ENCODE results near the gene DDX50.

- TF ChIP-seq, protein P1, sequence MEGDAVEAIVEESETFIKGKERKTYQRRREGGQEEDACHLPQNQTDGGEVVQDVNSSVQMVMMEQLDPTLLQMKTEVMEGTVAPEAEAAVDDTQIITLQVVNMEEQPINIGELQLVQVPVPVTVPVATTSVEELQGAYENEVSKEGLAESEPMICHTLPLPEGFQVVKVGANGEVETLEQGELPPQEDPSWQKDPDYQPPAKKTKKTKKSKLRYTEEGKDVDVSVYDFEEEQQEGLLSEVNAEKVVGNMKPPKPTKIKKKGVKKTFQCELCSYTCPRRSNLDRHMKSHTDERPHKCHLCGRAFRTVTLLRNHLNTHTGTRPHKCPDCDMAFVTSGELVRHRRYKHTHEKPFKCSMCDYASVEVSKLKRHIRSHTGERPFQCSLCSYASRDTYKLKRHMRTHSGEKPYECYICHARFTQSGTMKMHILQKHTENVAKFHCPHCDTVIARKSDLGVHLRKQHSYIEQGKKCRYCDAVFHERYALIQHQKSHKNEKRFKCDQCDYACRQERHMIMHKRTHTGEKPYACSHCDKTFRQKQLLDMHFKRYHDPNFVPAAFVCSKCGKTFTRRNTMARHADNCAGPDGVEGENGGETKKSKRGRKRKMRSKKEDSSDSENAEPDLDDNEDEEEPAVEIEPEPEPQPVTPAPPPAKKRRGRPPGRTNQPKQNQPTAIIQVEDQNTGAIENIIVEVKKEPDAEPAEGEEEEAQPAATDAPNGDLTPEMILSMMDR (IDR thresholded peaks at IDR 0.05) = no peak
- no peak for TF ChIP-seq POLR2A (IDR thresholded peaks at IDR 0.05; ENCODE audit: low read depth)
- TF ChIP-seq POLR2AphosphoS5 (IDR thresholded peaks at IDR 0.05) = no peak
- TF ChIP-seq EP300 (IDR thresholded peaks at IDR 0.05) = no peak
Observed at GRCh38 chr10:68878496-68878895, 22.6 kb upstream of the DDX50 start.
